Keratinocyte (primary cell): ENCODE results near the gene PDK1. TPM values are rescaled to one million over a fixed set of nuclear protein-coding genes. Genes with fewer than 3 reads are reported as not detected.
A peak's percentile ranks its signal among the peaks of the same experiment; 100 is the strongest.

Experiments used
- DNase-seq: peaks from one replicate; pipeline ENCODE4 v3.0.0-alpha.2; 2011; ENCODE audit warnings: low read depth, missing footprints, low spot score
- FAIRE-seq: peaks from 2 replicates; lab custom pipeline; 2011; peaks lifted over from hg19 to GRCh38; lab: Jason Lieb, UNC
- H2AFZ ChIP-seq: 2 replicates; pipeline ENCODE4 v1.6.0; 2012; ENCODE audit warnings: low read length, control low read depth, inconsistent platforms; ENCODE audit not compliant: control insufficient read depth
- H3K27ac ChIP-seq: 2 replicates; pipeline ENCODE4 v1.5.1; 2011; ENCODE audit warnings: low read length; ENCODE audit not compliant: control insufficient read depth, insufficient read depth
- H3K27me3 ChIP-seq: 3 replicates; pipeline ENCODE4 v1.6.0; 2011; ENCODE audit warnings: low read length; ENCODE audit not compliant: control insufficient read depth, insufficient read depth; ENCODE audit errors: extremely low read depth
- H3K36me3 ChIP-seq, 2 experiments: 2 replicates in 1 of 2; 3 replicates in 1 of 2; pipeline ENCODE4 v1.5.1; 2011; ENCODE audit warnings: low read length in 2 of 2, mild to moderate bottlenecking in 1 of 2; ENCODE audit not compliant: control insufficient read depth in 2 of 2, insufficient read depth in 2 of 2; ENCODE audit errors: extremely low read depth in 1 of 2
- H3K4me1 ChIP-seq: 3 replicates; pipeline ENCODE4 v1.5.1; 2011; ENCODE audit warnings: low read length; ENCODE audit not compliant: control insufficient read depth, insufficient read depth; ENCODE audit errors: extremely low read depth
- H3K4me2 ChIP-seq: 3 replicates; pipeline ENCODE4 v1.6.0; 2011; ENCODE audit warnings: low read depth, low read length; ENCODE audit not compliant: control insufficient read depth, insufficient read depth; ENCODE audit errors: extremely low read depth
- H3K4me3 ChIP-seq, 3 experiments: fragments of 200-600 bp in 1 of 3; sonication (generic) in 1 of 3; 2 replicates in 2 of 3; 3 replicates in 1 of 3; pipeline ENCODE4 v1.5.1; 2011 to 2016; ENCODE audit warnings: low read length in 3 of 3, mild to moderate bottlenecking in 3 of 3, control low read depth in 2 of 3, inconsistent platforms in 1 of 3, low read depth in 1 of 3, mixed read lengths in 1 of 3, mixed run types in 1 of 3, moderate library complexity in 1 of 3; ENCODE audit not compliant: control insufficient read depth in 2 of 3, insufficient read depth in 2 of 3; ENCODE audit errors: extremely low read depth in 1 of 3
- H3K79me2 ChIP-seq: 2 replicates; pipeline ENCODE4 v1.6.0; 2012; ENCODE audit warnings: low read length; ENCODE audit not compliant: control insufficient read depth, insufficient read depth
- H3K9ac ChIP-seq: 3 replicates; pipeline ENCODE4 v1.6.0; 2011; ENCODE audit warnings: low read length; ENCODE audit not compliant: control insufficient read depth, insufficient read depth; ENCODE audit errors: extremely low read depth
- H3K9me1 ChIP-seq: 3 replicates; pipeline ENCODE4 v1.6.0; 2011; ENCODE audit warnings: low read length; ENCODE audit not compliant: control insufficient read depth, insufficient read depth; ENCODE audit errors: extremely low read depth
- H3K9me3 ChIP-seq: 2 replicates; pipeline ENCODE4 v1.5.1; 2012; ENCODE audit warnings: low read depth, low read length; ENCODE audit not compliant: control insufficient read depth
- H4K20me1 ChIP-seq: 3 replicates; pipeline ENCODE4 v1.6.0; 2011; ENCODE audit warnings: low read length; ENCODE audit not compliant: control insufficient read depth, insufficient read depth; ENCODE audit errors: extremely low read depth
- EZH2 ChIP-seq: IDR thresholded peaks from one replicate; pipeline ENCODE4 v1.6.1; 2012; ENCODE audit warnings: inconsistent platforms, mild to moderate bottlenecking, low read length, moderate library complexity
- dilution Hi-C: fragments of 300-500 bp; cut with MboI; formaldehyde crosslinking; loops from one replicate; pipeline ENCODE4 v1.7.0; 2020; ENCODE audit warnings: low sequenced_read_pairs; ENCODE audit not compliant: extremely low pct_ligation_motif_present
- polyA plus RNA-seq, 5 experiments: library from polyadenylated mRNA; depleted of rRNA in 3 of 5; stranded (reverse) in 3 of 5; stranded (forward) in 1 of 5; unstranded in 1 of 5; fragments of >200 nt; gene quantifications; 1 replicate in 1 of 5; 2 replicates in 3 of 5; 3 replicates in 1 of 5; pipeline versions ENCODE4 v1.2.1 to v1.2.3, GENCODE V29; 2011 to 2012; ENCODE audit warnings: missing spikeins in 2 of 5, low read depth in 1 of 5, low replicate concordance in 1 of 5
- TF ChIP-seq, protein P1 (sequence below), 3 experiments: IDR thresholded peaks in 1 of 3; conservative IDR thresholded peaks in 1 of 3; optimal IDR thresholded peaks in 1 of 3; 2 replicates in 2 of 3; 3 replicates in 1 of 3; pipeline versions ENCODE3 to v1.5.1; 2011; ENCODE audit warnings: low read length in 3 of 3, mild to moderate bottlenecking in 3 of 3, moderate library complexity in 2 of 3, control low read depth in 1 of 3, inconsistent platforms in 1 of 3; ENCODE audit not compliant: insufficient read depth in 2 of 3; ENCODE audit errors: extremely low read depth in 1 of 3

Gene PDK1
- polyA plus RNA-seq, 1 donor (not counting 4 experiments of a cell fraction or from before 2014, with no cell fraction given) = 29.2 TPM

DNA sequence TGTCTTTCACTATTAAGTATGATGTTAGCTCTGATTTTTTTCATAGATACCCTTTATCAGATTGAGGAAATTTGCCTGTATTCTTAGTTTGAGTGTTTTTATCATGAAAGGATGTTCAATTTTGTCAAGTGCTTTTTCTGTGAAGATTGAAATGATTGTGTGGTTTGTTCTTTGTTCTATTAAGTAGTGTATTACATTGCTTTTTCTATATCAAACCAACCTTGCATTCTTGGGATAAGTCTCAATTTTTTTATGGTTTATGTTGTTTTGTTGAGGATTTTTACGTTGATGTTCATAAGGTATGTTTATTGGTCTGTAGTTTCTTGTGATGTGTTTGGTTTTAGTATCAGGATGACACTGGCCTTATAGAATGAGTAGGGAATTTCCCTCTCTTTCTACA, 19.1 kb downstream of the PDK1 start:
- Histone ChIP-seq H3K9me1 (no peaks in the 10 kb centered on the region), H4K20me1 (no peaks in the 10 kb centered on the region), H3K27me3 (no peaks in the 10 kb centered on the region), H3K4me2 (no peak overlapping the region), H3K36me3 (peaks cover 11 to 12% of the 10 kb centered on the region in 2 experiments), H3K9me3 (peaks cover 8% of the 10 kb centered on the region), H3K4me3 (no peak overlapping the region), H2AFZ (no peak overlapping the region), H3K27ac (no peak overlapping the region), H3K4me1 (no peaks in the 10 kb centered on the region), H3K79me2 (peaks cover 3% of the 10 kb centered on the region), H3K9ac (no peak overlapping the region)
- FAIRE-seq (no peak), DNase-seq (no peak)
- no peak for TF ChIP-seq EZH2
- TF ChIP-seq, protein P1, sequence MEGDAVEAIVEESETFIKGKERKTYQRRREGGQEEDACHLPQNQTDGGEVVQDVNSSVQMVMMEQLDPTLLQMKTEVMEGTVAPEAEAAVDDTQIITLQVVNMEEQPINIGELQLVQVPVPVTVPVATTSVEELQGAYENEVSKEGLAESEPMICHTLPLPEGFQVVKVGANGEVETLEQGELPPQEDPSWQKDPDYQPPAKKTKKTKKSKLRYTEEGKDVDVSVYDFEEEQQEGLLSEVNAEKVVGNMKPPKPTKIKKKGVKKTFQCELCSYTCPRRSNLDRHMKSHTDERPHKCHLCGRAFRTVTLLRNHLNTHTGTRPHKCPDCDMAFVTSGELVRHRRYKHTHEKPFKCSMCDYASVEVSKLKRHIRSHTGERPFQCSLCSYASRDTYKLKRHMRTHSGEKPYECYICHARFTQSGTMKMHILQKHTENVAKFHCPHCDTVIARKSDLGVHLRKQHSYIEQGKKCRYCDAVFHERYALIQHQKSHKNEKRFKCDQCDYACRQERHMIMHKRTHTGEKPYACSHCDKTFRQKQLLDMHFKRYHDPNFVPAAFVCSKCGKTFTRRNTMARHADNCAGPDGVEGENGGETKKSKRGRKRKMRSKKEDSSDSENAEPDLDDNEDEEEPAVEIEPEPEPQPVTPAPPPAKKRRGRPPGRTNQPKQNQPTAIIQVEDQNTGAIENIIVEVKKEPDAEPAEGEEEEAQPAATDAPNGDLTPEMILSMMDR (optimal IDR thresholded peaks at IDR 0.05 in 1 of 3, IDR thresholded peaks at IDR 0.05 in 1 of 3, conservative IDR thresholded peaks at IDR 0.05 in 1 of 3; ENCODE audit: extremely low read depth in 1 of 3, insufficient read depth in 2 of 3, low read length in 3 of 3) = no peak
- dilution Hi-C loops = no loop called here

DNA sequence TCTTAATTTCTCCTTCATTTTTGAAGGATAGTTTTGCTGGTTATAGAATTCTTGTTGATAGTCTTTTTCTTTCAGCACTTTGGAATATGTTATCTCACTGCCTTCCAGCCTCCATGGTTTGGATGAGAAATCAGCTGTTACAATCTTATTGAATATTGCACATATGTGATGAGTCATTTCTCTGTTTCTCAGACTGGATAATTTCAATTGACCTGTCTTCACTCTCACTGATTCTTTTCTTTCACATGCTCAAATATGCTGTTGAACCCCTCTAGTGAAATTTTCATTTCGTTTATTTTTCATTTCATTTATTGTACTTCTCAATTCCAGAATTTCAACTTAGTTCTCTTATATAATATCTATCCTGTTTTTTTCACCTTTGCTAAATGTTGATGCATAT, 22.2 kb downstream of the PDK1 start:
- TF ChIP-seq EZH2 = no peak
- TF ChIP-seq, protein P1 (optimal IDR thresholded peaks at IDR 0.05 in 1 of 3, IDR thresholded peaks at IDR 0.05 in 1 of 3, conservative IDR thresholded peaks at IDR 0.05 in 1 of 3; ENCODE audit: extremely low read depth in 1 of 3, insufficient read depth in 2 of 3, low read length in 3 of 3) = no peak
- H3K4me1 ChIP-seq = no peaks in the 10 kb centered on the region
- peaks cover 7 to 10% of the 10 kb centered on the region in 2 experiments for H3K36me3 ChIP-seq
- no peak overlapping the region for H3K9ac ChIP-seq
- H2AFZ ChIP-seq = no peak overlapping the region
- H3K4me2 ChIP-seq = no peak overlapping the region
- no peak overlapping the region for H3K27ac ChIP-seq
- H3K4me3 ChIP-seq = no peak overlapping the region
- DNase-seq (no peak), FAIRE-seq (peak; percentile 17)
- no peaks in the 10 kb centered on the region for H3K9me1 ChIP-seq
- peaks cover 8% of the 10 kb centered on the region for H3K9me3 ChIP-seq
- H4K20me1 ChIP-seq = no peaks in the 10 kb centered on the region
- peaks cover 3% of the 10 kb centered on the region for H3K79me2 ChIP-seq
- H3K27me3 ChIP-seq = no peaks in the 10 kb centered on the region
- dilution Hi-C loops = no loop called here
